Measurements from ENCODE around the gene OSBP2.
"Not testable (repeated sequence)": the region's sequence is repeated elsewhere in the genome, so short reads cannot be mapped to it uniquely, and the experiment has no call there.

The OSBP2 gene

DNA sequence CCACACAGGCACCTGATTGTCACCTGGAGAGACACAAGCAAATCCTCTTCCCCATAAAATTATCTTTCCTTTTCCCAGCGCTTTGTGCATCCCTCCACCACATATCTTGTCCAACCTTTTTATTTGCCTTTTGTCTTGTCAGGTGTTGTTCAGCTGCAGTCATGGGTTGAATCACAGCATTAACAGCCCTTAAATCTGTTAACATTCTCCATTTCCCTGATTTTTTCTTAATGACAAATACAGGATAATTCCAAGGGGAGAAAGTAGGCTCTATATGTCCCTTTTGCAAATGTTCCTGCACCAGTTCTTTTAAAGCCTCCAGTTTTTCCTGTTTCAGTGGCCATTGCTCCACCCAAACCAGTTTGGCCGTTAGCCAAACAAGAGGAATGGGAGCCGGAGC lies 18.1 kb upstream of the OSBP2 start:
- DNase-seq, ATAC-seq: not testable (repeated sequence)

DNA sequence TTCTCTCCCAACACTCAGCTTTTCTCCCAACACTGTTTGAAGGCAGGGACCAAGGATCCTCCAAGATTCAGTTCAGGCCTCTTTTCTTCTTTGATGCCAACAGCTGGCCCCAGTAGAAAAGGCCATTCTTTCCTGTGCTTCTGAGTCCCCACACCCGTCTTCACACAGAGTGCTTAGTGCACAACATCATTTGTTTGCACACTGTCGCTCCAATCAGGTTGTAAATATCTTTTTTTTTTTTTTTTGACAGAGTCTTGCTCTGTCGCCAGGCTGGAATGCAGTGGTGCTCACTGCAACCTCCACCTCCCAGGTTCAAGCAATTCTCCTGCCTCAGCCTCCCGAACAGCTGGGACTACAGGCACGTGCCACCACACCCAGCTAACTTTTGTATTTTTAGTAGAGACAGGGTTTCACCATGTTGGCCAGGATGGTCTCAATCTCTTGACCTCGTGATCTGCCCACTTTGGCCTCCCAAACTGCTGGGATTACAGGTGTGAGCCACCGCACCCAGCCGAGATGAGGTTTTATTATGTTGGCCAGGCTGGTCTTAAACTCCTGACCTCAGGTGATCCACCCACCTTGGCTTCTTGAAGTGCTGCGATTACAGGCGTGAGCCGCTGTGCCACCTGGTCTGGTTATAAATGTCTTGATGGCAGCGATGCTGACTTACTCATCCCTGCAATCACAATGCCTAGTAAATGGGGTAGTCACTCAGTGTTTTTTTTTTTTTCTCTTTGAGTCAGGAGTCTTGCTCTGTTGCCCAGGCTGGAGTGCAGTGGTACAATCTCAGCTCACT lies 14.6 kb upstream of the OSBP2 start:
- DNase-seq, ATAC-seq: not testable (repeated sequence)

- DNase-seq (no peak), ATAC-seq (no peak)
These were observed 13.5 kb upstream of the OSBP2 start for GRCh38 chr22:30680991-30681770.

DNA sequence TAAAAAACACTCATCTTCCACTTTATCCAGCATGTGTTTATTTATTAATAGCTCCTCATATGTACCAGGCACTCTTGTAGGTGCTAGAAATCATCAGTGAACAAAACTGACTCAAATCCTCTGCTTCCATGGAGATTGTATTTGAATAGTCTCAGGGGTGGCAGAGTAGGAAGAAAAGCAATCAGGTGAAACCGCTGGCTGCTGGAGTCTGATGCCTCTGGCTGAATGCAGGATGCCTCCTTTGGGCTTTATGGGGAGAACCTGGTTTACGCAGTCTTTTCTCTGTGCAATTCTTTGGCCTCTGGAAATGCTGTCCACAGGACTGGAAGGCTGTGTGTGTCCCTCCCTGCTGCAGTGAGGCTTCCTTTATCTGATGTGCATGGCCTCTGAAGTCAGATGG lies 12.8 kb upstream of the OSBP2 start:
- no peak for DNase-seq
- ATAC-seq: no peak

GRCh38 chr22:30685178-30685577 lies 9.5 kb upstream of the OSBP2 start:
- no peak for ATAC-seq

DNA sequence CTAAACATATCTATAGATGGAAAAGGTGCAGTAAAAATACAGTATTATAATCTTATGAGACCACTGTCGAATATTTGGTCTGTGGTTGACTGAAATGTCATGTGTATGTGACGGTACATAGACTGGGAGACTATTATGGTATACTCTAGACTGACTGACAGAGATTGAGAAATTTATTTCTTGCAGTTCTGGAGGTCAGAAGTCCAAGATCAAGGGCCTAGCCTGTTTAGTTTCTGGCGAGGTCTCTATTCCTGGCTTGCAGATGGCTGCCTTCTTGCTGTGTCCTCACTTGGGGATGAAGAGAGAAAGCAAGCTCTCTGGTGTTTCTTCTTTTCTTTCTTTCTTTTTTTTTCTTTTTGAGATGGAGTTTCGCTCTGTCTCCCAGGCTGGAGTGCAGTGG lies 7.3 kb upstream of the OSBP2 start:
- ATAC-seq (no peak), DNase-seq (no peak)

More at GRCh38 chr22:30685178-30685577, 9.5 kb upstream of the OSBP2 start:
- no peak for DNase-seq

DNA sequence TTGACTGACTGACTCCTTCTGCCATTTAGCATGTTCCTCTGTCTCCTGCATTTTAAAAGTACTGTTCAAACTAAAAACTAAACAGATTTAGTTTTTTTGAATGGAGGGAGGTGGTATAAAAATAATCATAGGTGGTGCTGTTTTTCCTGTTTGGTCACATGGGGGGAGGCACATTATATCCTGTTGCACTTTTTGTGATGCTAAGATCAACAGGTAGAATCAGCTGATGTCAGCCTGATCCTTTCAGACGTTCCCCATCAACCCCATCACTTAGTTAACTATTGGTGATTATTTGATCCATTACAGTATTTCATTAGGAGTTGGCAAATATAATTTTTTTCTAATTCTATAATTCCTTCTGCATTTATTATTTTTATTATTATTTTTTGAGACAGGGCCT lies 5.1 kb upstream of the OSBP2 start:
- DNase-seq (no peak), ATAC-seq (no peak)

DNA sequence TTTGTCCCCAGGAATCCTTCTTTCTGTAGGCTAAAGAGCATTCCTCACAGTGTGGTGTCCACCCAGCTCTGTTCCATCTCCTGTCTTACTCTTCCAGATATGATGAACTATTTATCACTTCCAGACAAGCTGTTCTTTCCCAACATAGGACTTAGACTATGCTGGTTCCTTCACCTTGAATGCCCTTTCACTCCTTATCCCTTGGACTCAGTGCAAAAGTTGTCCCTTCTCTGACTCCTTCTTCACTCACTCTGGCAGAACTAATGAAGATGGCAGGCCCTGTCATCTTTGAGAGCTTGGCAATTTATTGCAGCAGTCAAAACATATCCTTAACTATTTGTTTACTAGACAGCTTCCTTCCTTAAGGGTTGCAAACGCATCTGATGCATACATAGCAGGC lies 3.5 kb upstream of the OSBP2 start:
- no peak for ATAC-seq
- DNase-seq: no peak

DNA sequence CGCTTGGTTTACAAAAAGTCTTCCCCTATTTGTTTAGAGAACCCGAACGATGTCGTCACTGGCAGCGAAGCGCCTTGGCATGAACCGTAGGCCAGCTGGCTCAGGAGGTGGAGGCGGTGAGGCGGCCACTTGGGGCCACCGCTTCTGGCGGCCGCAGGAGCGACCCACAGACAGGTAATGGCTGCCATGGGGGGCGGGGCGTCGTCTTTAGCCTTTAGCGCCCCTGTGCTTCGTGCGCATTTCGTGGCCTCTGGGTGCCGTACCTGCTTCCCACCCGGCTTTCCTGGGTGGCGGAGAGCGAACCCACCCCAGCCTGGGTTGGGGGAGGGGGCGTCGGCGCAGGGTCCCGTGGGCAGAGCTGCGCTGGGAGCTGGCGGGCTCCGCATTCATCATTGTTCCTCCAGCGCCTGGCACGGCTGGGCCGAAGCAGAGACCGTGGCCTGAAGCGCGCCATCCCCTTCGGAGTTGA lies 469 bp upstream of the OSBP2 start:
- ATAC-seq (peak; percentile 50), DNase-seq (peak; percentile 63)

GRCh38 chr22:30695351-30695851 lies 727 bp downstream of the OSBP2 start:
- ATAC-seq (no peak), DNase-seq (no peak)

DNA sequence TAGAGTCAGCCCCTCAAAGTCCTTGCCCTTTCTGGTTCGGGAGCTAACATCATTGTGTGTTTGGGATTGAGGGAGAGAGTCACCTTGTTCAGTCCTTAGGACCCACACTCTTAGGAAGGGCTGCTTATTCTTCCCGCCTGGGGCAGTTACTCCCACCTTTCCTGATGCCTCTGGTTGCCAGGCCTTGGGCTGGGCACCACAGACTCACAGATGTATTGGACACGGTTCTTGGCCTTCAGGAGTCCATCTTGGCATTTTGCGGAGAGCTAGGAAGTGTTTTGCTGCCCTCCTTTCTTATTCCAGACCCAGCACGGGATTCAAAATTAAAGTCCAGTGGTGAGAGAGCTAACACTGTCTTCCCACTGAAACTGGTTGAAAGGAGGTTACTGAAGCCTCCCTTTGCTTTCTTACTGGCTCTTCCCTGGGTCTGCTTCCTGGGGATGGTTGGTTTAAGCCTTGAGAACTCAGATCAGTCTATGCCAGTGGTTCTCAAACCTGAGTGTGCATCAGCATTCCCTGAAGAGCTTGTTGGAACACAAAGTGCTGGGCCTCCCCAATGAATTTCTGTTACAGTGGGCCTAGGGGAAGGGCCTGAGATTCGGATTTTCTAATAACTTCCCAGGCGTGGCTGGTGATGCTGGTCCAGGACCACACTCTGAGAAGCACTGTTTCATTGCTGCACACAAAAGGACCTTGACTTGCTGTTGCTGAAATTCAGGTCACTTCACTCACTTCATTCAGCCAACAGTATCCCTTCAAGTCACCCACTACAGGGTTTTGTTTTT lies 1.4 kb downstream of the OSBP2 start:
- no peak for DNase-seq
- no peak for ATAC-seq

GRCh38 chr22:30697975-30698374 lies 3.3 kb downstream of the OSBP2 start:
- DNase-seq: no peak
- no peak for ATAC-seq

DNA sequence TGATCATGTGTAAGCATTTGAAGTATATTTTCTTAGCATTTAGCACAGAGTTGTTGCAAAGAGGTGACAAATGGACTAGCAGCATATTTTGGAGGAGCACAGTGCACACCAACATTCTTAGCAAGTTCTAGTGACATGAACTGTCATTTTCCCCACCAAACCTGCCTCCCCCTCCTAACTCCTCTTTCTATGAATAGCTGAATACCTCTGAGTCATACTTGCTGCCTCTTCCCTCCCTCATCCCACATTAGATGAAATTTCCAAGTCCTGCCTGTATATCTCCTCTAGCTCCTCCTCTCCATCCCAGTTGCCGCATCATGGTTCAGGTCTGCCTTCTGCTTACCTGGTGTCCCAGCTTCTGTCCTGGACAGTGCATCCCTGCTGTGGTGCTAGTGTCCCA lies 7.2 kb downstream of the OSBP2 start:
- DNase-seq (no peak), ATAC-seq (no peak)

GRCh38 chr22:30702856-30703255 lies 8.2 kb downstream of the OSBP2 start:
- DNase-seq (no peak), ATAC-seq (no peak)

- DNase-seq (no peak), ATAC-seq (no peak)
These were observed 10.3 kb downstream of the OSBP2 start for GRCh38 chr22:30704978-30705377.

- DNase-seq (no peak), ATAC-seq (peak; percentile 65)
These were observed 11.3 kb downstream of the OSBP2 start for GRCh38 chr22:30705710-30706651.

- not testable (repeated sequence) for ATAC-seq, DNase-seq
These were observed 15.3 kb downstream of the OSBP2 start for GRCh38 chr22:30709980-30710379.

- ATAC-seq (no peak), DNase-seq (no peak)
These were observed 17.4 kb downstream of the OSBP2 start for GRCh38 chr22:30712094-30712493.

GRCh38 chr22:30714062-30714461 lies 19.4 kb downstream of the OSBP2 start:
- no peak for ATAC-seq
- no peak for DNase-seq

- ATAC-seq (no peak), DNase-seq (no peak)
These were observed 22.8 kb downstream of the OSBP2 start for GRCh38 chr22:30717331-30717921.

DNA sequence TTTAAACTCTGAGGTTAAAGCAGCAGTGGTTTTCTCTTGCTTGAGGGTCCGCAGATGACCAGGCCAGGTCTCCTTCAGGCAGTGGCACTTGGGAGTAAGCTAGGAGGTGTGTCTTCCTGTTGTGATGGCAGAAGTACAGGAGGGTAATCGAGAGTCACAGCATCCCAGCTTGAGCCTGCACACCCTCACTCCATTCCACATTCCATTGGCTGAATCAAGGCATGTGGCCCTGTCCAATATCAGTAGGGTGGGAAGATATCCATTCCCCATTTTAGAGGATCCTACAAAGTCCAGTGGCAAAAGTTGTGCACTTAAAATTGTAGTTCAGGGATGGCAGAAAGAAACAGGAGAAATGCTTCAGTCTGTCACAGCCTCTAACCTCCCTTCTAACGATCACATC lies 23.3 kb downstream of the OSBP2 start:
- no peak for DNase-seq
- ATAC-seq: no peak
